GM19099 (cell line): ENCODE data around the gene ANKZF1.

Source experiments
- POLR2A ChIP-seq: IDR thresholded peaks from 3 replicates; pipeline ENCODE4 v1.6.1; 2011; ENCODE audit warnings: low read depth; ENCODE audit not compliant: insufficient read length; ENCODE audit errors: extremely low read depth

The ANKZF1 gene

GRCh38 chr2:219254590-219255201 is 25.1 kb downstream of the ANKZF1 start:
- no peak for TF ChIP-seq POLR2A

- TF ChIP-seq POLR2A = no peak
Measured at GRCh38 chr2:219261024-219261855, 31.6 kb downstream of the ANKZF1 start.

DNA sequence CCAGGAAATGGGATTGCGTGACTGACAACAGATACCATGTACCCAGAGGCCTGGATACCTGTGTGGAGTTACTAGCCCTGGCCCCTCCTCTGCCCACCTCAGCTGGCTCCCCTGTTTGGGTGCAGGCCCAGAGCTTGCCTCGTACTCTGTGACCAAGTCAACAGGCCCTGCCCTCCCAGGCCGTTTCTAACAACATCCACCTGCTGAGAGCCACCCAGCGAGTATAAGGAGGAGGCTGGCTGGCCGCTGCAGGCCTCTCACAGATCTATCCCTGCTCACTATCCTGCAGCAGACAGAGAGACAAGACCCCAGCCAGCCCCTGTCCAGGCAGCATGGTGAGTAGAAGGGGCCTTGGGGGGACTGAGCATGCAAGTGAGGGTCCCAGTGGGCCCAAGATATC is 36.6 kb downstream of the ANKZF1 start:
- TF ChIP-seq POLR2A = no peak

- no peak for TF ChIP-seq POLR2A
Measured at GRCh38 chr2:219266886-219267285, 37.3 kb downstream of the ANKZF1 start.

DNA sequence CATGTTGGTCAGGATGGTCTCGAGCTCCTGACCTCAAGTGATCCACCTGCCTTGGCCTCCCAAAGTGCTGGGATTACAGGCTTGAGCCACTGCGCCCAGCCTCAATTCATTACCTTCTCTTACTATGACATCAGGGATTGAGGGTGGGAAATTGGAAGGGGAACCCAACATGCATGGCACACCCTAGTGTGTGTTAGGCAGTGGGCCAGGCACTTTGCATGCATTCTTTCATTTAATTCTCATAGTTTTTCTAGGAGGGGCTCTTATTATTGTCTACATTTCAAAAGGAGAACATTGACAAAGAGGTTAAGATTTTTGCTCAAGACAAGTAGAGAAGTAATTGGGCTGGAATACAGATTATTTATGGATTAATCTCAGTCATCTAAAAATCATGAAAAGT is 38.7 kb downstream of the ANKZF1 start:
- no peak for TF ChIP-seq POLR2A

DNA sequence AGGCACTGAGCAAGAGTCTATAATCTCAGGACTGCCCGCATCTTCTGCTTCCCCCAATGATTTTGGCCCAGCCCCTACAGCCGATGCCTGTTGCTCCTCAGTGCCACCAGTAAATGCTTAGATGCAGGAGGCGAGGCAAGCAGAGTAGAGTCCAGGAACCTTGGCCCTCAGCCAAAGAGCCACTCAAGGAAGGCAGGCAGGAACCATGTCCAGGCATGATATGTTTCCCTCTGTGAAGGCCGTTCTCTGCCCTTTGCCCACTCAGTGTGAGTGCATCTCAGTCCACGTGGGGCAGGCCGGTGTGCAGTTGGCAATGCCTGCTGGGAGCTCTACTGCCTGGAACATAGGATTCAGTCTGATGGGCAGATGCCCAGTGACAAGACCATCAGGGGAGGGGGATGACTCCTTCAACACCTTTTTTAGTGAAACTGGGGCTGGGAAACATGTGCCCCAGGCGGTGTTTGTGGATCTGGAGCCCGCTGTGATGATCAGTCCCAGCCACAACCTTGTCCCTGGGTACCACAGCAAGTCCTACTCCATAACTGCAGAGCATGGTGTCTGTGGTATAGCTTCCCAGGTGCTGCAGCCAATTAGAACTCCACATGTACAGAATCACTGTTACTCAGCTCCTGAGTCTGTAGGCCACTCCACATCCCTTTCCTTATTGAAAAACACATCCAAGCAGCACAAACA is 39.9 kb downstream of the ANKZF1 start:
- no peak for TF ChIP-seq POLR2A

DNA sequence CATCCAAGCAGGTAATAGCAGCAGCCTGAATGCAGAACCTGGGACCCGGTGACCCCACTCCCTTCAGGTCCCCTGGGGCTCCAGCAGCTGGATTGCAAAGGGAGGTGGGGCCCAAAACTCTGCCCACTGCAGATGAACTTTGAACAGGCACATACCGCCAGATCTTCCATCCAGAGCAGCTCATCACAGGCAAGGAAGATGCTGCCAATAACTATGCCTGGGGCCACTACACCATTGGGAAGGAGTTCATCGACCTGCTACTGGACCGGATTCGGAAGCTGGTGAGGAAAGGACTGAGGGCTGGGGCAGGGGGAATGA is 40.4 kb downstream of the ANKZF1 start:
- TF ChIP-seq POLR2A = no peak

DNA sequence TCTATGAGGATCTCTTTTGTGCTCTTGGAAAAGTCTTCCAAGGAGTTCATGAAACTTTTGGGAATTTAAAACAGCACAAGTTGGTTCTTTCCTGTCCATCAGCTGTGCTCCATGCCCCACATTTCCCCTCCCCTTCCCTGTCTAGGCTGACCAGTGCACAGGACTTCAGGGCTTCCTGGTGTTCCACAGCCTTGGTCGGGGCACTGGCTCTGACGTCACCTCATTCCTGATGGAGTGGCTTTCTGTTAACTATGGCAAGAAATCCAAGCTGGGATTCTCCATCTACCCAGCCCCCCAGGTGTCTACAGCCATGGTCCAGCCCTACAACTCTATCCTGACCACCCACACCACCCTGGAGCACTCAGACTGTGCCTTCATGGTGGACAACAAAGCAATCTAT is 41.4 kb downstream of the ANKZF1 start:
- no peak for TF ChIP-seq POLR2A

DNA sequence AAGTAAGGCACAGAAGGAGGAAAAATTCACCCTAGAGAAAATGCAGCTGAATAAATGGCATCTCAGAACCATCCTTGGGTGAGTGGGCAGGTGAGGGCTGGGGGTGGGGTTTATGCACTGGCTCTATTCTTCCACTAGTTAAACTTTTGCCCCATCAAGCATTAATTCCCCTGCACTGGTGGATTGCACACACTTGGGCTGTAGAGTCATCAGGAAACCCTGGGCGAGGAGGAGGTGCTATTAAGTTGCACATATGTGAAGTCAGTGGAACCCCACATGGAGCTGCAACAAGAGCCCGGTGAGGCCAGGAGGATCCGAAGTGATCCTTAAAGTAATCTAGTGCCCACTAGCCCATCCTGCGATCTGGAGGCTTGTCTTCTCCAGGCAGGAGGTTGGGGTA is 42.8 kb downstream of the ANKZF1 start:
- no peak for TF ChIP-seq POLR2A

DNA sequence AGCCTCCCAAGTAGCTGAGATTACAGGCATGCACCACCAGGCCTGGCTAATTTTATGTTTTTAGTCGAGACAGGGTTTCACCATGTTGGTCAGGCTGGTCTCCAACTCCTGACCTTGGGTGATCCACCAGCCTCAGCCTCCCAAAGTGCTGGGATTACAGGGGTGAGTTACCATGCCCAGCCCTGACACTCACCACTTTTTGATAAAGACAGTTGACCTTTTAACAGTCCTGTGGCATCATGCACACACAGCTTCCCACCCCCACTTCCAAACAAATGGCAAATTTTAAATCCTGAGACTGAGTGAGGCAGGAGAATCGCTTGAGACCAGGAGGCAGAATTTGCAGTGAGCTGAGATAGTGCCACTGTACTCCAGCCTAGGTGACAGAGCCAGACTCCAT is 43.4 kb downstream of the ANKZF1 start:
- no peak for TF ChIP-seq POLR2A

- TF ChIP-seq POLR2A = no peak
Measured at GRCh38 chr2:219273937-219274336, 44.3 kb downstream of the ANKZF1 start.

GRCh38 chr2:219274361-219274921 is 44.8 kb downstream of the ANKZF1 start:
- no peak for TF ChIP-seq POLR2A

GRCh38 chr2:219277703-219278654 is 48.4 kb downstream of the ANKZF1 start:
- peak; percentile 54 for TF ChIP-seq POLR2A

- no peak for TF ChIP-seq POLR2A
Measured at GRCh38 chr2:219278655-219279150, 49.1 kb downstream of the ANKZF1 start.
